HEK293 (cell line): Measurements from ENCODE around the gene CEP112.

ENCODE experiments used
- CTCF ChIA-PET: fragments of 350-600 bp; formaldehyde crosslinking; extraction: SDS; loops from one replicate; lab custom pipeline; 2021; ENCODE audit warnings: antibody characterized with exemption; lab: Yijun Ruan, JAX
- POLR2A ChIA-PET: fragments of 300-600 bp; formaldehyde crosslinking; extraction: SDS; loops from one replicate; lab custom pipeline; 2020; ENCODE audit warnings: antibody characterized with exemption, inconsistent platforms; lab: Yijun Ruan, JAX
- H3K27ac ChIP-seq: fragments of 200-500 bp; sonication (Bioruptor generic); 2 replicates; pipeline ENCODE4 v1.5.1; 2014; ENCODE audit warnings: low read depth, low read length, control low read depth, inconsistent platforms; ENCODE audit errors: extremely low read depth
- H3K36me3 ChIP-seq, 2 experiments: fragments of 200-500 bp in 1 of 2; sonication (Bioruptor generic) in 1 of 2; 1 replicate in 1 of 2; 2 replicates in 1 of 2; pipeline ENCODE4 v1.5.1; 2014 to 2017; ENCODE audit warnings: inconsistent platforms in 2 of 2, low read length in 2 of 2; ENCODE audit not compliant: control insufficient read depth in 2 of 2, insufficient read depth in 1 of 2
- H3K4me1 ChIP-seq: fragments of 200-500 bp; sonication (Bioruptor generic); 2 replicates; pipeline ENCODE4 v1.5.1; 2014; ENCODE audit warnings: mild to moderate bottlenecking, low read length, inconsistent platforms; ENCODE audit not compliant: control insufficient read depth, insufficient read depth
- H3K4me3 ChIP-seq: 2 replicates; pipeline ENCODE4 v1.5.1; 2011; ENCODE audit warnings: low read depth, mild to moderate bottlenecking, control low read depth, low read length, moderate library complexity
- H3K9me3 ChIP-seq: fragments of 200-500 bp; sonication (Bioruptor generic); 2 replicates; pipeline ENCODE4 v1.5.1; 2014; ENCODE audit warnings: low read depth, low read length, inconsistent platforms; ENCODE audit not compliant: control insufficient read depth, insufficient read depth
- GLI2 ChIP-seq: fragments of 450-650 bp; formaldehyde crosslinking; IDR thresholded peaks from 2 replicates; pipeline ENCODE4; 2017; ENCODE audit warnings: missing biosample characterization, missing genetic modification characterization, low read depth, borderline replicate concordance
- KLF10 ChIP-seq: fragments of 450-650 bp; IDR thresholded peaks from 2 replicates; pipeline ENCODE4 v1.5.1; 2018; ENCODE audit warnings: missing biosample characterization, mild to moderate bottlenecking, missing genetic modification characterization
- ZBTB8A ChIP-seq: fragments of 450-650 bp; formaldehyde crosslinking; IDR thresholded peaks from 2 replicates; pipeline ENCODE4 v1.5.1; 2016; ENCODE audit warnings: missing biosample characterization, missing genetic modification characterization
- ZEB2 ChIP-seq: fragments of 450-650 bp; formaldehyde crosslinking; IDR thresholded peaks from 2 replicates; pipeline ENCODE4 v1.5.1; 2016; ENCODE audit warnings: missing biosample characterization, missing genetic modification characterization
- ZFP37 ChIP-seq: fragments of 450-650 bp; formaldehyde crosslinking; IDR thresholded peaks from 2 replicates; pipeline ENCODE4 v1.5.1; 2016; ENCODE audit warnings: missing biosample characterization, missing genetic modification characterization
- ZFP41 ChIP-seq: fragments of 450-650 bp; formaldehyde crosslinking; IDR thresholded peaks from 2 replicates; pipeline ENCODE4 v1.5.1; 2016; ENCODE audit warnings: missing biosample characterization, missing genetic modification characterization, borderline replicate concordance
- ZFP69B ChIP-seq: fragments of 450-650 bp; formaldehyde crosslinking; IDR thresholded peaks from 2 replicates; pipeline ENCODE4 v1.5.1; 2016; ENCODE audit warnings: missing biosample characterization, missing genetic modification characterization
- ZNF132 ChIP-seq: fragments of 450-650 bp; formaldehyde crosslinking; IDR thresholded peaks from 2 replicates; pipeline ENCODE4 v1.5.1; 2017; ENCODE audit warnings: missing biosample characterization, missing genetic modification characterization, borderline replicate concordance
- ZNF239 ChIP-seq: fragments of 450-650 bp; formaldehyde crosslinking; IDR thresholded peaks from 2 replicates; pipeline ENCODE4 v1.5.1; 2016; ENCODE audit warnings: missing biosample characterization, missing genetic modification characterization
- ZNF324 ChIP-seq: fragments of 450-650 bp; formaldehyde crosslinking; IDR thresholded peaks from 2 replicates; pipeline ENCODE4 v1.5.1; 2016; ENCODE audit warnings: missing biosample characterization, missing genetic modification characterization
- ZNF366 ChIP-seq: fragments of 450-650 bp; formaldehyde crosslinking; conservative IDR thresholded peaks from 2 replicates; pipeline ENCODE4 v1.5.1; 2016; ENCODE audit warnings: missing biosample characterization, missing genetic modification characterization
- ZNF48 ChIP-seq: fragments of 450-650 bp; formaldehyde crosslinking; IDR thresholded peaks from 2 replicates; pipeline ENCODE4 v1.5.1; 2016; ENCODE audit warnings: missing biosample characterization, missing genetic modification characterization
- ZNF514 ChIP-seq: fragments of 450-650 bp; formaldehyde crosslinking; IDR thresholded peaks from 2 replicates; pipeline ENCODE4 v1.5.1; 2016; ENCODE audit warnings: missing biosample characterization, missing genetic modification characterization
- ZNF548 ChIP-seq: fragments of 450-650 bp; formaldehyde crosslinking; IDR thresholded peaks from 2 replicates; pipeline ENCODE4 v1.5.1; 2016; ENCODE audit warnings: missing biosample characterization, missing genetic modification characterization
- ZNF658 ChIP-seq: fragments of 450-650 bp; formaldehyde crosslinking; IDR thresholded peaks from 2 replicates; pipeline ENCODE4; 2016; ENCODE audit warnings: missing biosample characterization, missing genetic modification characterization
- ZNF670 ChIP-seq: fragments of 450-650 bp; formaldehyde crosslinking; IDR thresholded peaks from 2 replicates; pipeline ENCODE4 v1.5.1; 2016; ENCODE audit warnings: missing biosample characterization, missing genetic modification characterization, low read depth
- ZNF677 ChIP-seq: fragments of 450-650 bp; IDR thresholded peaks from 2 replicates; pipeline ENCODE4 v1.5.0; 2018; ENCODE audit warnings: missing biosample characterization, mild to moderate bottlenecking, missing genetic modification characterization, moderate library complexity
- ZNF843 ChIP-seq: fragments of 450-650 bp; formaldehyde crosslinking; IDR thresholded peaks from 2 replicates; pipeline ENCODE4 v1.5.1; 2016; ENCODE audit warnings: missing biosample characterization, missing genetic modification characterization
- TF ChIP-seq, protein P1 (sequence below): fragments of 450-650 bp; formaldehyde crosslinking; IDR thresholded peaks from 2 replicates; pipeline ENCODE4 v1.5.1; 2016; ENCODE audit warnings: missing biosample characterization, missing genetic modification characterization
- TF ChIP-seq, protein P2 (sequence below): fragments of 450-650 bp; formaldehyde crosslinking; IDR thresholded peaks from 2 replicates; pipeline ENCODE4 v1.5.1; 2017; ENCODE audit warnings: missing biosample characterization, missing genetic modification characterization
- TF ChIP-seq, protein P3 (sequence below): fragments of 450-650 bp; formaldehyde crosslinking; IDR thresholded peaks from 2 replicates; pipeline ENCODE4 v1.5.1; 2017; ENCODE audit warnings: missing biosample characterization, missing genetic modification characterization
- TF ChIP-seq, protein P4 (sequence below): fragments of 450-650 bp; formaldehyde crosslinking; IDR thresholded peaks from 2 replicates; pipeline ENCODE4 v1.5.1; 2016; ENCODE audit warnings: missing biosample characterization, missing genetic modification characterization
- TF ChIP-seq, protein P5 (sequence below): fragments of 450-650 bp; formaldehyde crosslinking; IDR thresholded peaks from 2 replicates; pipeline ENCODE4 v1.5.1; 2016; ENCODE audit warnings: missing biosample characterization, missing genetic modification characterization

The CEP112 gene

DNA sequence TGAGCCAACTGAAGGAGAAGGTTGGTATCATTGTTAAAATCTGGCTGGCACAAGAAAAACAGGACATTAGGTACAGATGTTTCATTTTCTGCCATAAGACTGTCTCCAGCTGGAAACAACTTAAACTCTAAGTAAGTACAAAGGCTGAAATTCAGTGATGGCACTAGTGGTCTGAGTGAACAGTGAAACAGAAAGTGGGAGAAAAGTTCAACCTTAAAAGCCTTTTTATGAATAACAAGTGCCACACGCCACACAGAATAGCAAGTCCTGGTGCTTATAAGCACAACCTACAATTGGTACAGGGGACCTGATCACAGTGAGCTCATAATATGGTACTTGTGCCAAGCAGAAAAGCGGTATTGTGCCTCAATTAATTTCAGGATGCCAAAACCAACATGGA, 56.7 kb downstream of the CEP112 start (continued):
- TF ChIP-seq, protein P1, sequence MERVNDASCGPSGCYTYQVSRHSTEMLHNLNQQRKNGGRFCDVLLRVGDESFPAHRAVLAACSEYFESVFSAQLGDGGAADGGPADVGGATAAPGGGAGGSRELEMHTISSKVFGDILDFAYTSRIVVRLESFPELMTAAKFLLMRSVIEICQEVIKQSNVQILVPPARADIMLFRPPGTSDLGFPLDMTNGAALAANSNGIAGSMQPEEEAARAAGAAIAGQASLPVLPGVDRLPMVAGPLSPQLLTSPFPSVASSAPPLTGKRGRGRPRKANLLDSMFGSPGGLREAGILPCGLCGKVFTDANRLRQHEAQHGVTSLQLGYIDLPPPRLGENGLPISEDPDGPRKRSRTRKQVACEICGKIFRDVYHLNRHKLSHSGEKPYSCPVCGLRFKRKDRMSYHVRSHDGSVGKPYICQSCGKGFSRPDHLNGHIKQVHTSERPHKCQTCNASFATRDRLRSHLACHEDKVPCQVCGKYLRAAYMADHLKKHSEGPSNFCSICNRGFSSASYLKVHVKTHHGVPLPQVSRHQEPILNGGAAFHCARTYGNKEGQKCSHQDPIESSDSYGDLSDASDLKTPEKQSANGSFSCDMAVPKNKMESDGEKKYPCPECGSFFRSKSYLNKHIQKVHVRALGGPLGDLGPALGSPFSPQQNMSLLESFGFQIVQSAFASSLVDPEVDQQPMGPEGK (tag by site-specific recombination): no peak
- no peak for TF ChIP-seq ZEB2 (tag by site-specific recombination)
- TF ChIP-seq ZNF514 (tag by site-specific recombination): no peak
- TF ChIP-seq, protein P2, sequence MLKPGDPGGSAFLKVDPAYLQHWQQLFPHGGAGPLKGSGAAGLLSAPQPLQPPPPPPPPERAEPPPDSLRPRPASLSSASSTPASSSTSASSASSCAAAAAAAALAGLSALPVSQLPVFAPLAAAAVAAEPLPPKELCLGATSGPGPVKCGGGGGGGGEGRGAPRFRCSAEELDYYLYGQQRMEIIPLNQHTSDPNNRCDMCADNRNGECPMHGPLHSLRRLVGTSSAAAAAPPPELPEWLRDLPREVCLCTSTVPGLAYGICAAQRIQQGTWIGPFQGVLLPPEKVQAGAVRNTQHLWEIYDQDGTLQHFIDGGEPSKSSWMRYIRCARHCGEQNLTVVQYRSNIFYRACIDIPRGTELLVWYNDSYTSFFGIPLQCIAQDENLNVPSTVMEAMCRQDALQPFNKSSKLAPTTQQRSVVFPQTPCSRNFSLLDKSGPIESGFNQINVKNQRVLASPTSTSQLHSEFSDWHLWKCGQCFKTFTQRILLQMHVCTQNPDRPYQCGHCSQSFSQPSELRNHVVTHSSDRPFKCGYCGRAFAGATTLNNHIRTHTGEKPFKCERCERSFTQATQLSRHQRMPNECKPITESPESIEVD: no peak
- TF ChIP-seq ZNF324 (tag by site-specific recombination): no peak

DNA sequence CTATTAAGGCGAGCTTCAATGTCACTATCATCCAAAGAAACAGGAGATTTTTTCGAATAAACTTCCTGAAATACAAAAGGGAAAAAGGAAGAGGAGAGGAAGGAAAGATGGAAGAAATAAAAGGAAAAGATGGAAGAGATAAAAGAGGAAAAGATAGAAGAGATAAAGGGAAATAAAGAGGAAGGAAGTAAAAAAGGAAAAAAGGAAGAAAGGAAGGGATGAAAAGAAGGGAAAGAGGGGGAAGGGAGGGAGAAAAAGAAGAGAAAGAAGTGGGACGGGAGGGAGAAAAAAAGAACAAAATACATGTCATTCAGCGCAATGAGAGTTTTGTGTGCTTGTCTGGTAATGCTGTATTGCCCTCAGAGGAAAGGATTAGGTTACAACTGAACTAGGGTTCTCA, 62.2 kb downstream of the CEP112 start:
- no peaks in the 10 kb centered on the region for H3K9me3 ChIP-seq
- H3K4me3 ChIP-seq: no peak overlapping the region
- peaks cover 2 to 13% of the 10 kb centered on the region in 2 experiments for H3K36me3 ChIP-seq
- H3K4me1 ChIP-seq: 0 out of 2 replicates have a peak, but pooled peaks cover 3% of the 10 kb centered on the region
- CTCF ChIA-PET: interaction anchor here (0.6 to 1.5 kb wide), 3 partner anchors 14 to 514 kb away, joined by 4 to 6 read pairs (median 4); no protein-coding TSS in a partner anchor
- TF ChIP-seq ZNF677: no peak
- no peak for TF ChIP-seq ZFP69B (tag by site-specific recombination)
- TF ChIP-seq, protein P3, sequence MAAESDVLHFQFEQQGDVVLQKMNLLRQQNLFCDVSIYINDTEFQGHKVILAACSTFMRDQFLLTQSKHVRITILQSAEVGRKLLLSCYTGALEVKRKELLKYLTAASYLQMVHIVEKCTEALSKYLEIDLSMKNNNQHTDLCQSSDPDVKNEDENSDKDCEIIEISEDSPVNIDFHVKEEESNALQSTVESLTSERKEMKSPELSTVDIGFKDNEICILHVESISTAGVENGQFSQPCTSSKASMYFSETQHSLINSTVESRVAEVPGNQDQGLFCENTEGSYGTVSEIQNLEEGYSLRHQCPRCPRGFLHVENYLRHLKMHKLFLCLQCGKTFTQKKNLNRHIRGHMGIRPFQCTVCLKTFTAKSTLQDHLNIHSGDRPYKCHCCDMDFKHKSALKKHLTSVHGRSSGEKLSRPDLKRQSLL (tag by site-specific recombination): no peak
- peak; percentile 70 for TF ChIP-seq ZNF366 (tag by site-specific recombination)
- TF ChIP-seq ZNF658 (tag by site-specific recombination): no peak
- TF ChIP-seq, all 188 proteins: peak for 1
- POLR2A ChIA-PET: interaction anchor here (0.7 kb wide), 1 partner anchor 182 kb away, joined by 4 read pairs; no protein-coding TSS in a partner anchor
- H3K27ac ChIP-seq: no peak overlapping the region

DNA sequence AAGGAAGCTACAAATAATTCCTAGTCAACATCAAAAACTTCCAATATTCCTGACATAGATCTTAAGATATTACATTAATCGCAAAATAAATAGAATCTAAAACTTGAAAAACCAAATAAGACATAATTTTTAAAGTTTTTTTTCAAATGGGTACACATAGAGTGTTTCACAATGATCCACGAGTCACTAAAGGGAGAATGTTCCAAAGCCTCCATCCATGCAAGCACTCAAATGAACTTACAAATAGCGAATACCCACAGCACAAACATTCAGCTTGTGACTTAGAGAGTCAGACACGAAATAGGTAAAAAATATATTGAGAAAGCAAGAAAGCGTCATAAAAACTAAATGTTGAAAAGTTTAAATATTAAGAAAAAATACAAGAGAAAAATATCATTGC, 65.7 kb downstream of the CEP112 start:
- CTCF ChIA-PET: no interaction called here
- H3K4me3 ChIP-seq: no peak overlapping the region
- TF ChIP-seq ZNF132 (tag by site-specific recombination): no peak
- no peak for TF ChIP-seq ZNF48 (tag by site-specific recombination)
- TF ChIP-seq ZNF239 (tag by site-specific recombination): no peak
- no peak for TF ChIP-seq ZNF548
- TF ChIP-seq ZFP41 (tag by site-specific recombination): no peak
- TF ChIP-seq, all 188 proteins: peak for 0
- Histone ChIP-seq H3K9me3 (no peaks in the 10 kb centered on the region), H3K27ac (no peak overlapping the region), H3K36me3 (peaks cover 0 to 18% of the 10 kb centered on the region in 2 experiments), H3K4me1 (0 out of 2 replicates have a peak, but pooled peaks cover 3% of the 10 kb centered on the region)
- POLR2A ChIA-PET: no interaction called here

DNA sequence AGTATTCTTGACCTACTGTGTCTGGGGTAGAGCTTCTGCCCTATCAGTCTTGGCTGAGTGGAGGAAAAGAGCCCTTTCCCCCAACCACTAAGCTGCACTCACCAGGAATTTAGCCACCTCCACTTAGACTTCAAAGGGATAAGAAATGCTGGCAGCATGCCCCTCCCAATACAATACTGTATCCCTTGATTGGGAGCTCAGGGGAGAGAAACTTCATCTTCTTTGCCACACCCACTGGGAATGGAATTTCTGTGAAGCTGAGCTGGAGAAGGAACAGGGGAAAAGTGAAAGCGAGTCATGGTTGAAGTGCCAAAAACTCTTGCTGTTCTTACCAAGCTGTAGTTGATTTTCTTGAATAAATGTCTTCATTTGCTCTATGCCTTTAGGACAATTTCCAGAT, 68.8 kb downstream of the CEP112 start:
- peaks cover 0 to 18% of the 10 kb centered on the region in 2 experiments; a peak in 2 of 3 replicates for H3K36me3 ChIP-seq
- CTCF ChIA-PET: no interaction called here
- H3K4me1 ChIP-seq: 0 out of 2 replicates have a peak, but pooled peaks cover 3% of the 10 kb centered on the region
- H3K9me3 ChIP-seq: no peaks in the 10 kb centered on the region
- POLR2A ChIA-PET: no interaction called here
- H3K27ac ChIP-seq: no peak overlapping the region
- no peak overlapping the region for H3K4me3 ChIP-seq
- TF ChIP-seq, protein P4, sequence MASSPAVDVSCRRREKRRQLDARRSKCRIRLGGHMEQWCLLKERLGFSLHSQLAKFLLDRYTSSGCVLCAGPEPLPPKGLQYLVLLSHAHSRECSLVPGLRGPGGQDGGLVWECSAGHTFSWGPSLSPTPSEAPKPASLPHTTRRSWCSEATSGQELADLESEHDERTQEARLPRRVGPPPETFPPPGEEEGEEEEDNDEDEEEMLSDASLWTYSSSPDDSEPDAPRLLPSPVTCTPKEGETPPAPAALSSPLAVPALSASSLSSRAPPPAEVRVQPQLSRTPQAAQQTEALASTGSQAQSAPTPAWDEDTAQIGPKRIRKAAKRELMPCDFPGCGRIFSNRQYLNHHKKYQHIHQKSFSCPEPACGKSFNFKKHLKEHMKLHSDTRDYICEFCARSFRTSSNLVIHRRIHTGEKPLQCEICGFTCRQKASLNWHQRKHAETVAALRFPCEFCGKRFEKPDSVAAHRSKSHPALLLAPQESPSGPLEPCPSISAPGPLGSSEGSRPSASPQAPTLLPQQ (tag by site-specific recombination): no peak
- TF ChIP-seq, protein P5, sequence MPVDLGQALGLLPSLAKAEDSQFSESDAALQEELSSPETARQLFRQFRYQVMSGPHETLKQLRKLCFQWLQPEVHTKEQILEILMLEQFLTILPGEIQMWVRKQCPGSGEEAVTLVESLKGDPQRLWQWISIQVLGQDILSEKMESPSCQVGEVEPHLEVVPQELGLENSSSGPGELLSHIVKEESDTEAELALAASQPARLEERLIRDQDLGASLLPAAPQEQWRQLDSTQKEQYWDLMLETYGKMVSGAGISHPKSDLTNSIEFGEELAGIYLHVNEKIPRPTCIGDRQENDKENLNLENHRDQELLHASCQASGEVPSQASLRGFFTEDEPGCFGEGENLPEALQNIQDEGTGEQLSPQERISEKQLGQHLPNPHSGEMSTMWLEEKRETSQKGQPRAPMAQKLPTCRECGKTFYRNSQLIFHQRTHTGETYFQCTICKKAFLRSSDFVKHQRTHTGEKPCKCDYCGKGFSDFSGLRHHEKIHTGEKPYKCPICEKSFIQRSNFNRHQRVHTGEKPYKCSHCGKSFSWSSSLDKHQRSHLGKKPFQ (tag by site-specific recombination): no peak
- TF ChIP-seq ZNF843 (tag by site-specific recombination) (no peak), ZNF366 (tag by site-specific recombination) (no peak), ZFP41 (tag by site-specific recombination) (no peak), GLI2 (tag by site-specific recombination) (no peak), ZBTB8A (no peak), ZFP37 (tag by site-specific recombination) (no peak), KLF10 (tag by site-specific recombination) (no peak), ZNF670 (no peak)
